Measurements from ENCODE around the gene BST2. TPM values are rescaled to one million over a fixed set of nuclear protein-coding genes. Genes with fewer than 3 reads are reported as not detected.

BST2 gene
- total RNA-seq, 1 donor = 10.1 TPM

GRCh38 chr19:17406046-17406886 lies 836 bp upstream of the BST2 start:
- no peaks in the 10 kb centered on the region for H3K27me3 ChIP-seq (ENCODE audit: insufficient read depth, low read length)
- no peaks in the 10 kb centered on the region for H3K79me2 ChIP-seq (ENCODE audit: insufficient read depth, low read length)
- no peak for TF ChIP-seq CTCF (IDR thresholded peaks at IDR 0.05; ENCODE audit: extremely low read depth, low read depth, low read length)
- H3K4me3 ChIP-seq (ENCODE audit: insufficient read depth, low read length) = no peak overlapping the region
- no peaks in the 10 kb centered on the region for H3K9me3 ChIP-seq (ENCODE audit: low read depth, low read length)
- peak; percentile 94 for DNase-seq (ENCODE audit: insufficient read length, low spot score, missing footprints)
- peaks cover 15% of the 10 kb centered on the region for H3K4me1 ChIP-seq (ENCODE audit: insufficient read depth, low read length)
- peak overlapping the region; percentile 51 for H3K4me2 ChIP-seq (ENCODE audit: insufficient read depth, low read length)
- H3K27ac ChIP-seq (ENCODE audit: low read depth, low read length) = no peak overlapping the region
- H3K36me3 ChIP-seq (ENCODE audit: insufficient read depth, low read length) = no peaks in the 10 kb centered on the region
- no peaks in the 10 kb centered on the region for H4K20me1 ChIP-seq (ENCODE audit: insufficient read depth, low read length)
- H2AFZ ChIP-seq (ENCODE audit: low read length) = peak overlapping the region; percentile 88

GRCh38 chr19:17404621-17405249 lies 695 bp downstream of the BST2 start:
- Histone ChIP-seq H3K79me2 (ENCODE audit: insufficient read depth, low read length) (no peaks in the 10 kb centered on the region), H2AFZ (ENCODE audit: low read length) (no peak overlapping the region), H3K4me3 (ENCODE audit: insufficient read depth, low read length) (no peak overlapping the region), H3K27me3 (ENCODE audit: insufficient read depth, low read length) (no peaks in the 10 kb centered on the region), H3K9me3 (ENCODE audit: low read depth, low read length) (no peaks in the 10 kb centered on the region), H3K4me2 (ENCODE audit: insufficient read depth, low read length) (no peak overlapping the region), H3K4me1 (ENCODE audit: insufficient read depth, low read length) (peaks cover 15% of the 10 kb centered on the region), H3K27ac (ENCODE audit: low read depth, low read length) (no peak overlapping the region), H3K36me3 (ENCODE audit: insufficient read depth, low read length) (no peaks in the 10 kb centered on the region), H4K20me1 (ENCODE audit: insufficient read depth, low read length) (no peaks in the 10 kb centered on the region)
- peak; percentile 60 for DNase-seq (ENCODE audit: insufficient read length, low spot score, missing footprints)
- TF ChIP-seq CTCF (IDR thresholded peaks at IDR 0.05; ENCODE audit: extremely low read depth, low read depth, low read length) = no peak

GRCh38 chr19:17404015-17404414 lies 1.4 kb downstream of the BST2 start:
- Histone ChIP-seq H3K79me2 (ENCODE audit: insufficient read depth, low read length) (no peaks in the 10 kb centered on the region), H3K4me3 (ENCODE audit: insufficient read depth, low read length) (no peak overlapping the region)

More at GRCh38 chr19:17404015-17404414, 1.4 kb downstream of the BST2 start:
- Histone ChIP-seq H3K9me3 (ENCODE audit: low read depth, low read length) (no peaks in the 10 kb centered on the region), H4K20me1 (ENCODE audit: insufficient read depth, low read length) (no peaks in the 10 kb centered on the region), H3K4me2 (ENCODE audit: insufficient read depth, low read length) (no peak overlapping the region), H2AFZ (ENCODE audit: low read length) (no peak overlapping the region), H3K4me1 (ENCODE audit: insufficient read depth, low read length) (peaks cover 15% of the 10 kb centered on the region), H3K27me3 (ENCODE audit: insufficient read depth, low read length) (no peaks in the 10 kb centered on the region), H3K27ac (ENCODE audit: low read depth, low read length) (no peak overlapping the region), H3K36me3 (ENCODE audit: insufficient read depth, low read length) (no peaks in the 10 kb centered on the region)
- DNase-seq (ENCODE audit: insufficient read length, low spot score, missing footprints) = peak; percentile 45
- no peak for TF ChIP-seq CTCF (IDR thresholded peaks at IDR 0.05; ENCODE audit: extremely low read depth, low read depth, low read length)
